ENCODE data around the gene DPM2.

Gene DPM2, protein sequence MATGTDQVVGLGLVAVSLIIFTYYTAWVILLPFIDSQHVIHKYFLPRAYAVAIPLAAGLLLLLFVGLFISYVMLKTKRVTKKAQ

DNA sequence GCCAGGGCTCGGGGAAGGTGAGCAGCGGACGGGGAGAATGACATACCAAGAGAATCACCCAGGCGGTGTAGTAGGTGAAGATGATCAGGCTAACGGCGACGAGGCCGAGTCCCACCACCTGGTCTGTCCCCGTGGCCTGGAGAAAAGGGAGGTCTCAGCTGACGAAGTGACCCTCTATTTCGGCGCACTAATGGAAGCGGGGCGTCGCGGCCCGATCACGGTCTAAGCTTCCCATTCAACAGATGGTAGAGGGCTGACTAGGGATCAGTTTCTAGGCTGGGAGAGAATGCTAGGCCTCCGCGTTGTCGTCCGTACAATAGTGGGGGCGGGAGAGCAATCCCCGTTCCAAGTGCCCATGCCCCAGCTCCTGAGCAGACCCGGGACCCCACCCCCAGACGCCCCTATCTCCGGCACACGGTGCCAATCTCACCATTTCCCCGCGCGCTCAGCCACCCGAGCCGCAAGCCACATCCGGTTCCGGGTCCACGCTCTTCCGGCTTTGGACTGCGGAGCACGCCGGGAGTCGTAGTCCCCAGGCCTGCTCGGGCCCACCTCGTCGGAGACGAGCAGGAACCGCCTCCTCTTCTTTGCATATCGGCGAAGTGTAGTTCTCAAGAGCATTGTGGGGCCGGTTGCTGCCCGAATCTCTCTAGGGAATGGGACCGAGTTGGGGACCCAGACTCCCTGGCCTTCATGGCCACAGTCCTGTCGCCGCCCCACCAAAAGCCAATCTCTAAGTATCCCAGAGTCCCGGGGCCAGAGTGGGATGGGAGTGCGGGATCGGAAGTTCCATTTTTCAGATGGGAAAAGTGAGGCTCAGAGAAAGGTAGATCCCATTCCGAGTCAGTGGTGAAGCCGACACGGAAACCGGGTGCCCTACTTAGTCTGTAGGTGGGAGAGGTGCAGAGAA, at the start of gene DPM2:
Gene DPM2, minus strand, starts transcription at position 467 of the 910 bp plus-strand sequence. Its CDS starts 34 bp downstream, at position 433.
- peak; percentile 66 for DNase-seq (ENCODE audit: low read depth)

- DNase-seq (ENCODE audit: low read depth), result peak; percentile 63
Observed at GRCh38 chr9:127987103-127987614, 49.5 kb upstream of the DPM2 start.

DNA sequence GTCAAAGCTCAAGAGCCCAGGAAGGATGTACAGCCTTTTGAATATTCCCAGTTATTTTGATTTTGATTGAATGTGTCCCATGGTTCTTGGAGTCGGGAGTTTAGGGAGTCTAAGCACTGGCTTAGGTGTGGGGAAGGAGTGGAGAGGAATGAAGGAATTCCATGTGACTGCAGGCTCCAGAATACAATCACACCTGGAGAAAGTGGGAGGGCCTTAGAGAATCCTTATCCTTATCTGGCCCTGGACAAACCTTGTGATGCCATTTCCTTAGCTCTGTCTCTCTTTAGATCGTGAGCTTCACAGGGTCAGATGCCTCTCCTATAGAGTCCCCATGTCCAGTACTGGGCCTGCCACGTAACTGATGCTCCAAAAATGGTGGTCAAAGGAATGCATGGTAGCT, 47.4 kb upstream of the DPM2 start:
- DNase-seq (ENCODE audit: low read depth), result no peak

- DNase-seq (ENCODE audit: low read depth), result no peak
Observed at GRCh38 chr9:127983847-127984289, 46.2 kb upstream of the DPM2 start.

DNA sequence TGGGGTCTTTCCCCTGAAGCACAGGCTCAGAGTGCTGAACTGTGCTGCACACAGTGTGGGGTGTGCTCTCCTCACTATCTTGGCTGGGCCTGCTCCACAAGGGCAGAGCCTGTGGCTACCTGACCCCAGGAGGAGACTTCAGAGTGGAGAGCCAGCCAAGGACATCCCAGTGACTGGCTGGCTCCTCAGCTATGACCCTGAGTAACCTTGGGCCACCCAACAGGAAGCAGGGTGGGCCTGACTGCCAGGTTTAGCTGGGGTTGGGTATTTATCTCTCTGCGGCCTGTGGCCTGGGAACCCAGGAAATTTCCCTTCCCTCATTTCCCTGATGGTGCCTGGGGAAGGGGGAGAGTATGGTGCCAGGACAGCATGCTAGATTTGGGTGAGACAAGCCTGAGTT, 45.3 kb upstream of the DPM2 start:
- no peak for DNase-seq (ENCODE audit: low read depth)

- DNase-seq (ENCODE audit: low read depth), result no peak
Observed at GRCh38 chr9:127981559-127982121, 44.0 kb upstream of the DPM2 start.

- DNase-seq (ENCODE audit: low read depth), result peak; percentile 85
Observed at GRCh38 chr9:127980706-127981558, 43.3 kb upstream of the DPM2 start, which contains the start of gene EEIG1. Gene EEIG1 (minus strand): TSS chr9:127980989. CDS start chr9:127980137, 852 bp downstream.

DNA sequence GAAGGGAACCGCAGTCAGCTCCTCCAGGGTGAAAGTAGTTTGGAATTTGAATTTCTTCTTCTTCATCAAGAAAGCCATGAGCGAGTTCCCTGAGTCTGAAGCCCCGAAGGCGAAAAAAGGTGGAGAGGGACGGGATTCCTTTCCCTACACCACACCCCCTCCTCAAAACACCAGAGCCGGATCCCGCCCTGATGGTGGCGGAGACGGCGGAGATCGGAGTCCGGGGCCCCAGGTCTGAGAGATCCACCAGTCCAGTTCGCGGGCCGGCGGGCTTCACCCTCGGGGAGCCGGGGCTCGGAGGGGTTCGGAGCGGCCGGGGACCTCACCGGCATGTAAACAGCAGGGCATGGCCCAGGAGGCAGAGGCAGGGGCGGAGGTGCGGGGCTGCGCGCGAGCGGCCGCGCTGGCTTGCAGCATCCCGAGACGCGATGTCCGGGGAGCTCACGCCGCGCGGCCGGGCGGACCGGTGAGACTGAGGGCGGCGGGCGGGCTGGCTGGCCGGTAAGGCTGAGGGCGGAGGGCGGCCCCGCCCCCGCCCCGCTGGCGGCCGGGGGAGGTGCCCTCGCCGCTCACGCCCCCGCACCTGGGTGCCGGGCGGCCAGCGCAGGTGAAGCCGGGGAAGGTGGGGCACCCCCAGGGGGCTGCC, 42.5 kb upstream of the DPM2 start:
- DNase-seq (ENCODE audit: low read depth), result no peak

DNA sequence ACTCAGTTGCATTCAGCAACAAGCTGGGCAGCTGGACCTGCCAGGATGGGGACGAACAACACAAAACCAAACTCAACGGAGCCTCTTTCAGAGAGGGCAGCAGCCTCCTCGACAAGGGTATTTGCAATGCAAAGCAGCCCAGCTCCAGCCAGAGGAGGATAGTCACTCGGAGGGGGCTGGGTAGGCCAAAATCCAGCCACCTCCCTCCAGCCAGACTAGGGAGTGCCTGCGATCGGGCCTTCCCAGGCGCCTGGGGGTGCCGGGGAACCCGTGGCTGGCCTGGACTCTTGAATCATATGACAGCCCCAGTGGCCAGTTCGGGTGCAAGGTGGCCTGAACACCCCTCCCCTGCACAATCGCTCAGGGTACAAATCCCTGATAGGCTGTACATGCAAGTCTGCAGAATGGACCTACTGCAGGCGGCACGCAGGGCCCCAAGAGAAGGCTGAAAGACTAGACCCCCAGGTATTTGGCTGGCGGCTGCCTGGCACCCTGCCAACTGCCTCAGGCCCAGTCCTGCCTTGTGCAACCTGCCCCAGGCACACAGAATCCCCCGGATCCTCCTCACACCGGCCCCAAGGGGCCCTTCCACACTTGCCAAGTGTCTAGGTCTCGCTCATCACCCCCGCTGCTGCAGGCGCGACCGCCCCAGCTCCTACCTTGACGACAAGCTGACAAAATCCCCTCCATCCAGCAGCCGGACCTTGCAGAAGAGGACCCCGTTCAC, 41.8 kb upstream of the DPM2 start:
- DNase-seq (ENCODE audit: low read depth), result no peak

DNA sequence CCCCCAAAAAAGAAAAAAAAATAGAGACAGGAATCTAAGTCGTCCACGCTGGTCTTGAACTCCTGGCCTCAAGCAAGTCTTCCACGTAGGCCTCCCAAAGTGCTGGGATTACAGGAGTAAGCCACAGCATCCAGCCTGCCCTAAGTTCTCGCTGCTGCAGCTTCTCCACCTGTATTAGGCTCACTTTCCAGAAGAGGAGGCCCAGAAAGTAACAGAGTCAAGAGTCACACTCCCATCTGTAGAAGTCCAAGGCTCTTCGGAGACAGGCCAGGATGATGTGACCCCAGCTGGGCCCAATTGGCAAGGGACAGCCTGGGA, 41.3 kb upstream of the DPM2 start:
- no peak for DNase-seq (ENCODE audit: low read depth)

GRCh38 chr9:127977884-127978647, 40.4 kb upstream of the DPM2 start:
- peak; percentile 62 for DNase-seq (ENCODE audit: low read depth)

DNA sequence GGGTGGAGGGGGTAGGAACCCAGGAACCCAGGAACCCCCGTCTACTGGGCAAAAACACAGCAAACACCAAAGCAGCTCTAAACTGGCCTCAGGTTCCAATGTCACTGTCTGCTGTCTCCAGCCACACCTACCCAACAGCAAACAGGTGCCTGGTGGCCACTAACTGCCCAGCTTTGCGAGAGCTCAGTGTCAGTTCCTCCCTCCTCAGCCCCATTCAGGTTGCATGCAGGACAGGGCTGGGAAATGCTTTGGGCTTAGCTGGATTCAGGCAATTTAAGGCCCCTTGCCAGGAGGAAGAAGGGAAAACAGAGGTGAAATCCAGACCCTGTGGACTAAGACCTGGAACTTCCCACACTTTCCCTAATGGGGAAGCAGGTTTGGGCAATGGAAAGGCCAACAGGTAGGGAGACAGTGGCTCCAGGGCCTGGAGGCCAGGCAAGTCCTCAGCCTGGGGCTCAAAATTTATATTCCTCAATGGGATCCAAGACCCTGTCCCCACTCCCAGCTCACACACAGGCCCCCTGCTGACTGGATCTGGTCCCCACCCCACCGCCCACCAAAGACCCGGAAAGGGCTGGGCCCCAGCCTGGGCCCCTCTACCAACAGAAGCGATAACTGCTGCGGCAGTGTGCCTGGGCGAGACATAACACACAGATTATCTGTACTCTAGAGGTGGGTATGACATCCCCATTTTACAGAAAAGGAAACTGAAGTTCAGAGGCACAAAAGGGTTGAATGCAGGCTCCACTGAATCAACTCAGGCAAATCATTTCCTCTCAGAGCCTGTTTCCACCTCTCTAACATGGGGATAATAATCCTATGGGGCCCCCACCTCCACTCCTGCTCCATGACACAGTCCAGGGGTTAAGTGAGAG, 39.6 kb upstream of the DPM2 start:
- DNase-seq (ENCODE audit: low read depth), result no peak

GRCh38 chr9:127976498-127976897, 38.8 kb upstream of the DPM2 start:
- DNase-seq (ENCODE audit: low read depth), result no peak

DNA sequence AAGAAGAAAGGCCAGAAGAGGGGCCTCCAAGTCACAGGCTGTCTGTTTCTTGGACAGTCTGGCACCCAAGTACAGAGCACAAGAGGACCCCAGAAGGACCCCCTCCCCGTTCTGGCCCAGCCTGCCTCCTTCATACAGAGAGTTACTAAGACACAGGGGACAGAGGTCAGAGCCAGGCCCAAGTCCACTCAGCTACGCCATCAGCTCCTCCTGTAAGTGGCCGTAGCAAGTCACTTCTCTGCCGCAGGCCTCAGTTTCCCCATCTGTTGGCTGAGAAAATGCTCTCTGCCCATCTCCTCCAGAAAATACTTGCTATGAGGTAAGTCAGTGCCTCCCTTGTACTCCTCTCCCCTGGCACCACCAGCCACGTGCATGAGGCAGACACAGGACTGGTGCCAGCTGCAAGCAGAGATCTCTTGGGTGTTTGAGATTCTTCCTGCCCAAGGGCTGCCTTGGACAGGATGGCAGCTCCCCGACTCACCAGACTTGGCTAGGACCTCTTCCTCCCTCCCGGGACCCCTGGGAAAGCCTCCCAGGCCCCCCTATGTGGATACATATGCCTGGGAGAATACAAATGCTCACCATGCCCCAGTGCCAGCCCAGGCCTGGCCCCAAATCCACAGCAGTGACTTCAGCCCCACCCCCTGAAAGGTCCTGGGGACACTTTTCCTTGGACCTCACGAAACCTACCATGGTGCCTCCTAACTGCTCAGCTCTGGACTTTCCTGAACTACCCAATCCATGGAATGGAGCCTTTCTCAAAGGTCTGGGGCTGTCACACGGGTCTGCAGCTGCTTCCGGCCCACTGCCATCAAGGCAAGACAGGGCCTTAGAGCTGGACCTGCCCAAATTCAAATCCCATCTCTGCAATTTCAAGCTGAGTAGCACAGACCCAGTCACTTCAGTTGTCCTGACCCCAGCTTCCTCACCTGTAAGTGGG, 38.0 kb upstream of the DPM2 start:
- no peak for DNase-seq (ENCODE audit: low read depth)

GRCh38 chr9:127974769-127975261, 37.2 kb upstream of the DPM2 start:
- DNase-seq (ENCODE audit: low read depth), result no peak

DNA sequence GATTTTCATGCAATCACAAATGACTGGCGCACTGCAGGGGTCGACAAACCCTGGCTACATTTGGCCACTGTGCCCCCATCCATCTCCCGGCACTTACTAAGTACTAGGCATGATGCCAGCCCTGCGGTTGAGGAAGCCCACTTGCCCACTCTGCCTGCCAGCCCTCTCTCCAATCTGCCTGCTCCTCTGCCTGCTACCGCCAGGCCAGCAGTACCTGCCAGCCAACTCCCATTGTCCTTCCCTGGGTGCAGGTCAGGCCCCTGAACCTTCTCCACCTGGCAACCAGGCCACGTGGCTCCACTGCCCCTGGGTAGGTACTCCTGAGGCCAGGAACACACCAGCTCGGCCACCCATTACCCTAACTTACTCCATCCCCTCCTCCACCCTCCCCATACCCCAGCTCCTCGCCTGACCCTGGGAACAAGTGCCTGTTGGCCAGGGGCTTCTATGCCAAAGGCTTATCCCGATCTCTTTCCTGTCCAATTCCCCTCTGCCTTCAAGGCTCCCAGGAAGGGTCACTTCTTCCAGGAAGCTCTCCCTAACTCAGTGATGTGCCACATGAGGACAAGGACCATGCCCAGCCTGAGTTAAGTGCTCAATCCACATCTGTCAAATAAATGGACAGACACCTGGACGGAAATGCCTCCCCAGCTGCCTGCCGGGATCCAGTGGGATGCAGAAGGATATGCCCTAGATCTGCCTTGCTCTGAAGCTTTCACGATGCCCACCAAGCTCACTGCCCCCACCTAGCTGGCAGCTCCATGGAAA, 36.5 kb upstream of the DPM2 start:
- no peak for DNase-seq (ENCODE audit: low read depth)

Measured in stromal cell of bone marrow (primary cell).